ENCODE measurements around the gene NOS1AP. TPM values are rescaled to one million over a fixed set of nuclear protein-coding genes. Genes with fewer than 3 reads are reported as not detected.
A peak's percentile ranks its signal among the peaks of the same experiment; 100 is the strongest.
"Not testable (repeated sequence)": the region's sequence is repeated elsewhere in the genome, so short reads cannot be mapped to it uniquely, and the experiment has no call there.

The NOS1AP gene
- total RNA-seq, 1 experiment from 2014 or later: 0.98 TPM

DNA sequence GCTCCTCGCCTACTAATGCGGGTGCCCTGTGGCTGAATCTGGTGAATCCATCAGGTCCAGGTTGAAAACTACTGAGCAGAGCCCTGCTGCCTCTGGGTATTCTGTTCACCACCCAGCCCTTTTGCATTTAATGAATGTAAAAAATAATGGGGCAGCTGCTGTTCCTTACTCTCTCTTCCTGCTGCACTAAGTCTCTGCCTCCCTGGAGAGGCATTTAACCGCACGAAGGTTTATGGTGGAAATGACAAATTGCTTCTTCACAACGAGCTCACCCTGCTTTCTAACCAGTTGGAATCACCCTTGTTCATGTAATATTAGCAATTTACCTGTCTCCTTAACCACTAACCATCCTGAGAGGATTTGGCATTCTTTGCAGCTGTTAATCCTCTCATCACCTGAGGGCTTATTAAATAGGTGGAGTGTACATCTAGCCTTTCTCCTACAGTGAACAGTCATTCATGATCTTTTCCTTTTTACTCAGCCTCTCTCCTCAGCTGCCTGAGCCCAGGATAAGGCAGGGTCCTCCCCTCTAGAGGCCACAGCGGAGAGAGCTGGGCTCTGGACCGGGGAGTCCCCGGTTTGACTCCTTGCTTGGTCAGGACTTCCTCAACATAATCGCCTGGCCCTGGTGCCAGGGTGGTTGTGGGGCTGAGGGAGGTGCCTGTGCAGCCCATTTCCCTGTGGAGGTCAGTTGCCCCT lies 97.6 kb downstream of the NOS1AP start:
- DNase-seq (ENCODE audit: low read depth): no peak

DNA sequence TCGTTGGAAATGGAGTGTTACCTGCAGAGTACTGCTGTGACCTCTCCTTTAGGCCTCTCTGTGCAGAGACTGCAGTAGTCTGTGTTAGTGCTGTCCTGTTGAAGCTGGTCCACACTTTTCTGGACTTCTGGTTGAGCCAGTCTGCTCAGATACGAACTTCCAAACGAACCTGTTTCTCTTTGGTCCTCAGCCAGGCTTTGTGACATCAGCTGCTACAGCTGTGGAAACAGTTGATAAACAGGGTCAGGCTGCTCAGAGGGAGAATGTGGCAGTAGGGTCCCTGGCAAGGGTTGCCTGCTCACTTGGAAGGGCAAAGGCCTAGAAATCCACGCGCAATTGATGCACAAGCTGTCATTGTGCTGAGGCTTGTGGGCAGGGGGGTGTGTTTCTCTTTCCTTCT lies 98.8 kb downstream of the NOS1AP start:
- no peak for DNase-seq (ENCODE audit: low read depth)

- DNase-seq (ENCODE audit: low read depth): no peak
Measured at GRCh38 chr1:162169031-162169790, 99.7 kb downstream of the NOS1AP start.

DNA sequence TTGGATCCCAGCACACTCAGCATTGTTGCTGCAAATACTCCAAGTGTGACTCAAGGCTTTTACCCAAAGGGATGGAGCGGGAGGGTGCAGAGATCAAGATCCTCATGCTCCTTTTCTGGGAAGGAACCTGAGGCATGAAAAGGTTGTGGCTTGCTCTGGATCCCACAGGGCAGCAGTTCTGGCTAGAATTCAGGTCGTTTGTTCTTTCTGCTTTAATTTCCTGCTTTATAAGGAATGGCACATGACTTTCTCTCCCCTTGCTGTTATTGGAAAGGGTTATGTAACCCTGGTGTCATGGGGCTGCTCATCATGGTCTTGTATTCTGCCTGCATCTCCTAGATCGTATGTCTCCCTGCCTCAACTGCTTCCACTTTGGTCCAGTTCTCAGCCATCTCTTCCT lies 101.6 kb downstream of the NOS1AP start:
- DNase-seq (ENCODE audit: low read depth): no peak

GRCh38 chr1:162172311-162173102 lies 103.0 kb downstream of the NOS1AP start:
- DNase-seq (ENCODE audit: low read depth): no peak

GRCh38 chr1:162173607-162174006 lies 104.1 kb downstream of the NOS1AP start:
- DNase-seq (ENCODE audit: low read depth): not testable (repeated sequence)

DNA sequence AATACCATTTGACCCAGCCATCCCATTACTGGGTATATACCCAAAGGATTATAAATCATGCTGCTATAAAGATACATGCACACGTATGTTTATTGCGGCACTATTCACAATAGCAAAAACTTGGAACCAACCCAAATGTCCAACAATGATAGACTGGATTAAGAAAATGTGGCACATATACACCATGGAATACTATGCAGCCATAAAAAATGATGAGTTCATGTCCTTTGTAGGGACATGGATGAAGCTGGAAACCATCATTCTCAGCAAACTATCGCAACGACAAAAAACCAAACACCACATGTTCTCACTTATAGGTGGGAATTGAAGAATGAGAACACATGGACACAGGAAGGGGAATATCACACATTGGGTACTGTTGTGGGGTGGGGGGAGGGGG lies 104.5 kb downstream of the NOS1AP start:
- DNase-seq (ENCODE audit: low read depth): not testable (repeated sequence)

DNA sequence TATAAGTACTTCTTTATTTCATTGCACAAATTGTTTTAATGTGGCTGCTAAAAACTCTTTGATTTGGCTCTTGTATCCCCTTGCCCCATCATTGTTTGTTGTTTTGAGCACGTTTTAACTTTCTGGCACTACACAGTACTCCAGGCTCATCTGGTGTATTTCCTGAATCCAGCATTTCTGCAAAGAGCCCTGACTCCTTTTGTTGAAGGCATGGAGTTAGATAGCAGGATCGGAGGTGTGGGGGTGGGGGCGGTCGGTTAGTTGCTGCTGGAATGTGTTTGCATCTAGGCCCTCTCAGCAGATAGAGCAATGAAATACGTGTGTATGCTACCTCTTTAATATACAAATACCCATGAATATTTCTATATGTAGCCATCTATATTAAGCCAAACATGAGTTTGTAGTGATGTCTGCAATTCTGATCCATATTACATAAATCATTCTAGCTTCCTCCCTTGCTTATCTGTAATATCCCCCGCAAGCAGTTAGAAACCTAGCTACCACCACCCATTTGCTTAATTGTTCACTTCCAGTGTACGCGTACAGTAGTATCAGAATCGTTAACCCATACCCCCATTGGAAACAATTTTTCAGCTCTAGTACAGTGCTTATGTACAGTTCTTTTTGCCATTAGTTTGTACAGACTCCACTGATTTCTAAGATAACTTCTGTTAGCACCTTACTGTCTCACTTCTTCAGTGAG lies 106.0 kb downstream of the NOS1AP start:
- DNase-seq (ENCODE audit: low read depth): no peak

DNA sequence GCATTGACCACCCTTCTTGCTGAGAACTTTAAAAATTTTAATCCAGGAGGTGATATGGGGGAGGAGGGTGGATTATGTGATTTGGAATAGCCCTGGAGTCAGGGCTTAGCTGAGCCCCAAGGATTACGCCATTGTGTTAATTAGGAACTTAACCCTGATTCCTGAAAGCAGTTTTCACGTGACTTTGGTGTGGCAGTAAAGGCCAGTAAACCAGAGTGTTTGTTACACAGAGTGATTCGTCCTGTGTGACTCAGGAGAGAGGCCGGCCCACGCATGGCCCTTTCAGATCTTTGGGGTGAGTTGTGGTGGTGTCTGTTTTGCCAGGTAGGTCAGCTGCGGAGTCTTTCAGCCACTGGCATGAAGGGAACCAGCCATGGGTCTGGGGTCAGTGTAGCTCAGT lies 107.6 kb downstream of the NOS1AP start:
- DNase-seq (ENCODE audit: low read depth): no peak

GRCh38 chr1:162178432-162178831 lies 108.9 kb downstream of the NOS1AP start:
- no peak for DNase-seq (ENCODE audit: low read depth)

GRCh38 chr1:162179121-162179520 lies 109.6 kb downstream of the NOS1AP start:
- no peak for DNase-seq (ENCODE audit: low read depth)

- no peak for DNase-seq (ENCODE audit: low read depth)
Measured at GRCh38 chr1:162180813-162181212, 111.3 kb downstream of the NOS1AP start.

GRCh38 chr1:162182090-162182489 lies 112.6 kb downstream of the NOS1AP start:
- DNase-seq (ENCODE audit: low read depth): no peak

GRCh38 chr1:162185314-162186025 lies 116.0 kb downstream of the NOS1AP start:
- peak; percentile 6 for DNase-seq (ENCODE audit: low read depth)

GRCh38 chr1:162186026-162186374 lies 116.5 kb downstream of the NOS1AP start:
- DNase-seq (ENCODE audit: low read depth): no peak

DNA sequence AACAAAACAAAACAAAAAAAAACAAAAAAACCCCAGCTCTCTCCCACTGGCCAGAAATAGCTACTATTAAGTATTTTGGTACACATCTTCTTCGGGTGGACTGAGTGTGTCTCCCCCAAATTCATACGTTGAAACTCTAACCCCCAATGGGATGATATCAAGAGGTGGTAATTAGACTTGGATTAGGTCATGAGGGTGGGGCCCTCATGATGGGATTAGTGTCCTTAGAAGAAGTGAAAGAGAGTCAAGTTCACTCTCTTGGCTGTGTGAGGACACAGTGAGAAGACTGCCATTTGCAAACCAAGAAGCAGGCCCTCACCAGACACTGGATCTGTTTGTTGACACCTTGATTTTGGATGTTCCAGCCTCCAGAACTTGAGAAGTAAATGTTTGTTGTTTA lies 116.9 kb downstream of the NOS1AP start:
- DNase-seq (ENCODE audit: low read depth): no peak

GRCh38 chr1:162187687-162188276 lies 118.3 kb downstream of the NOS1AP start:
- DNase-seq (ENCODE audit: low read depth): peak; percentile 6

DNA sequence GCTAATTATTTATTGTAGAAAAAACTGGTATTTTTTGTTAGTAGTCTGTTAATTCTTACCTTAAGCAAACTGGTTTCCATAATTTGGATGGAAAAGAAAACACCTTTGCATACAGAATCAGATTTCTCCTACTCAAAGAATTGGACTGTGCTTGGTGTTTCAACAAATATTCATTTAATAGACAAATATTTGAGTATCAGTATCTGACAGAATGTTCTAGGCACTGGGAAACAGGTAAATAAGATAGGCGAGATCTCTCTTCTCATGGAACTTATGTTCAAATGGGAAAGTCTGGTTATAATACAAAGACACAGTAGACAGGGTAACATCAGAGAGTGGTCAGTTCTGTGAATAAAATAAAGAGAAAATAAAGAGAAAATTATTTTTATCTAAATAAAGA lies 119.9 kb downstream of the NOS1AP start:
- no peak for DNase-seq (ENCODE audit: low read depth)

- DNase-seq (ENCODE audit: low read depth): no peak
Measured at GRCh38 chr1:162191396-162192305, 122.2 kb downstream of the NOS1AP start.

DNA sequence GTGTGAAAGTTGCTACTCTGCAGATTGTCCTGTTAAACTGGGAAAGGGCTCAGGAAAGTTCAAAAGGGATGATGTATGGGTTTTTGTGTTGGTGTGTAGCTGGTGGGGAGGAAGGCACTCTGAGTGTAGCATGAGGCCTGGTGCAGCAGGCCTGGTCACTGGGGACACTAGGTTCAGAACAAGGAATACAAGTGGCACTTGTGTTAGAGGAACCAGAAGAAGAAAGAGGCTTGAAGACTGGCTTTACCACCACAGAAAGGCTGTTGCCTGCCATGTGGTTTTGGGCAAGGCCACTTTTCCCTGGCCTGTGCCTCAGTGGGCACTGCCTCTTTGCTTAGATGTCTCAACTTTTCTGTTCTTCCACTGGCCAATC lies 122.8 kb downstream of the NOS1AP start:
- no peak for DNase-seq (ENCODE audit: low read depth)

All from LHCN-M2 (cell line).